Ovary (tissue), 3 donors: ENCODE measurements around the gene TMCO6.
"Not testable (repeated sequence)": the region's sequence is repeated elsewhere in the genome, so short reads cannot be mapped to it uniquely, and the experiment has no call there.

Experiments used
- EP300 ChIP-seq: sonication (generic); formaldehyde crosslinking; IDR thresholded peaks from one replicate; pipeline ENCODE4 v1.6.1; 2017; ENCODE audit warnings: antibody characterized with exemption
- POLR2A ChIP-seq: fragments of 450-650 bp; IDR thresholded peaks from one replicate; pipeline ENCODE4 v1.6.1; 2017; ENCODE audit warnings: antibody characterized with exemption, mild to moderate bottlenecking, moderate library complexity
- TF ChIP-seq, protein P1 (sequence below), 3 donors: fragments of 450-650 bp in 2 of 3; fragments of 200-600 bp in 1 of 3; IDR thresholded peaks; one replicate each; pipeline versions ENCODE4 v1.5.1 to v1.8.0; 2016 to 2022; ENCODE audit warnings: antibody characterized with exemption in 3 of 3, mild to moderate bottlenecking in 1 of 3
- donor health status: DM: no; HTN: no; CAD: no.

DNA sequence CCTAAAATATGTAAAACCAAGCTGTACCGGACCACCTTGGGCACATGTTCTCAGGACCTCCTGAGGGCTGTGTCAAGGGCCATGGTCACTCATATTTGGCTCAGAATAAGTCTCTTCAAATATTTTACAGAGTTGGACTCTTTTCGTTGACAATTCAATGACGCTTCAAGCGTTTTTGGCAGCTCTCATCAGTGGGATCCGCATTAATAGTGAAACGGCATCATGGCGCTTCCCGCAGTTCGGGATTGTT lies 428 bp upstream of the TMCO6 start:
- not testable (repeated sequence) for TF ChIP-seq POLR2A, EP300
- TF ChIP-seq, protein P1, sequence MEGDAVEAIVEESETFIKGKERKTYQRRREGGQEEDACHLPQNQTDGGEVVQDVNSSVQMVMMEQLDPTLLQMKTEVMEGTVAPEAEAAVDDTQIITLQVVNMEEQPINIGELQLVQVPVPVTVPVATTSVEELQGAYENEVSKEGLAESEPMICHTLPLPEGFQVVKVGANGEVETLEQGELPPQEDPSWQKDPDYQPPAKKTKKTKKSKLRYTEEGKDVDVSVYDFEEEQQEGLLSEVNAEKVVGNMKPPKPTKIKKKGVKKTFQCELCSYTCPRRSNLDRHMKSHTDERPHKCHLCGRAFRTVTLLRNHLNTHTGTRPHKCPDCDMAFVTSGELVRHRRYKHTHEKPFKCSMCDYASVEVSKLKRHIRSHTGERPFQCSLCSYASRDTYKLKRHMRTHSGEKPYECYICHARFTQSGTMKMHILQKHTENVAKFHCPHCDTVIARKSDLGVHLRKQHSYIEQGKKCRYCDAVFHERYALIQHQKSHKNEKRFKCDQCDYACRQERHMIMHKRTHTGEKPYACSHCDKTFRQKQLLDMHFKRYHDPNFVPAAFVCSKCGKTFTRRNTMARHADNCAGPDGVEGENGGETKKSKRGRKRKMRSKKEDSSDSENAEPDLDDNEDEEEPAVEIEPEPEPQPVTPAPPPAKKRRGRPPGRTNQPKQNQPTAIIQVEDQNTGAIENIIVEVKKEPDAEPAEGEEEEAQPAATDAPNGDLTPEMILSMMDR (IDR thresholded peaks at IDR 0.05) = not testable (repeated sequence)
